MCF 10A (cell line): ENCODE results near the gene MB. TPM values are rescaled to one million over a fixed set of nuclear protein-coding genes. Genes with fewer than 3 reads are reported as not detected.

ENCODE experiments used
- BruUV-seq: library from RNA; stranded (reverse); fragments of 400-500 nt; replicated peaks from 2 replicates; lab custom pipeline; 2021; lab: Mats Ljungman, UMichigan
- CTCF ChIA-PET: fragments of 300-600 bp; sonication (Branson Sonifier 250); formaldehyde crosslinking; extraction: SDS; loops from one replicate; lab custom pipeline; 2021; ENCODE audit warnings: antibody characterized with exemption, inconsistent platforms; lab: Yijun Ruan, JAX
- POLR2A ChIA-PET: fragments of 300-600, 350-650 bp; sonication (Branson Sonifier 250); formaldehyde crosslinking; extraction: SDS; loops from one replicate; lab custom pipeline; 2020; ENCODE audit warnings: antibody characterized with exemption, inconsistent platforms; lab: Yijun Ruan, JAX
- DNase-seq: peaks from one replicate; pipeline ENCODE4 v3.0.0-alpha.2; 2018; ENCODE audit not compliant: unreplicated experiment
- H3K27ac Mint-ChIP-seq: one replicate; pipeline ENCODE4 v1.8.0; 2022; ENCODE audit warnings: mild to moderate bottlenecking, low read depth, mixed read lengths; ENCODE audit not compliant: unreplicated experiment
- H3K27me3 Mint-ChIP-seq: one replicate; pipeline ENCODE4 v1.8.0; 2022; ENCODE audit warnings: mixed read lengths; ENCODE audit not compliant: insufficient read depth, unreplicated experiment
- H3K36me3 Mint-ChIP-seq: one replicate; pipeline ENCODE4 v1.8.0; 2022; ENCODE audit warnings: mild to moderate bottlenecking, moderate library complexity, mixed read lengths; ENCODE audit not compliant: insufficient read depth, unreplicated experiment
- H3K4me1 Mint-ChIP-seq: one replicate; pipeline ENCODE4 v1.8.0; 2022; ENCODE audit warnings: mixed read lengths; ENCODE audit not compliant: insufficient read depth, unreplicated experiment
- H3K4me3 Mint-ChIP-seq: one replicate; pipeline ENCODE4 v1.8.0; 2022; ENCODE audit warnings: mild to moderate bottlenecking, moderate library complexity, mixed read lengths; ENCODE audit not compliant: unreplicated experiment
- H3K9me3 Mint-ChIP-seq: one replicate; pipeline ENCODE4 v1.8.0; 2022; ENCODE audit warnings: mixed read lengths; ENCODE audit not compliant: unreplicated experiment
- intact Hi-C: fragments of 100-400 bp; cut with micrococcal nuclease; formaldehyde crosslinking; loops from 2 replicates; pipeline ENCODE4 v1.14.1; 2022
- total RNA-seq: library from RNA; stranded (reverse); gene quantifications from 2 replicates; pipeline ENCODE4 v1.2.3, GENCODE V29; 2022
- TF ChIP-seq, protein P1 (sequence below): fragments of 200-600 bp; IDR thresholded peaks from one replicate; pipeline ENCODE4 v1.8.0; 2022; ENCODE audit warnings: antibody characterized with exemption, mild to moderate bottlenecking; ENCODE audit not compliant: unreplicated experiment

MB gene
- total RNA-seq, 1 experiment from 2014 or later = not detected

- BruUV-seq = no TSS peak
- no peaks in the 10 kb centered on the region for H3K27me3 Mint-ChIP-seq
- H3K4me3 Mint-ChIP-seq = no peak overlapping the region
- POLR2A ChIA-PET = no interaction called here
- CTCF ChIA-PET = interaction anchor here (0.5 kb wide), 1 partner anchor 137 kb away, joined by 5 read pairs; no protein-coding TSS in a partner anchor
- DNase-seq = no peak
- TF ChIP-seq, protein P1, sequence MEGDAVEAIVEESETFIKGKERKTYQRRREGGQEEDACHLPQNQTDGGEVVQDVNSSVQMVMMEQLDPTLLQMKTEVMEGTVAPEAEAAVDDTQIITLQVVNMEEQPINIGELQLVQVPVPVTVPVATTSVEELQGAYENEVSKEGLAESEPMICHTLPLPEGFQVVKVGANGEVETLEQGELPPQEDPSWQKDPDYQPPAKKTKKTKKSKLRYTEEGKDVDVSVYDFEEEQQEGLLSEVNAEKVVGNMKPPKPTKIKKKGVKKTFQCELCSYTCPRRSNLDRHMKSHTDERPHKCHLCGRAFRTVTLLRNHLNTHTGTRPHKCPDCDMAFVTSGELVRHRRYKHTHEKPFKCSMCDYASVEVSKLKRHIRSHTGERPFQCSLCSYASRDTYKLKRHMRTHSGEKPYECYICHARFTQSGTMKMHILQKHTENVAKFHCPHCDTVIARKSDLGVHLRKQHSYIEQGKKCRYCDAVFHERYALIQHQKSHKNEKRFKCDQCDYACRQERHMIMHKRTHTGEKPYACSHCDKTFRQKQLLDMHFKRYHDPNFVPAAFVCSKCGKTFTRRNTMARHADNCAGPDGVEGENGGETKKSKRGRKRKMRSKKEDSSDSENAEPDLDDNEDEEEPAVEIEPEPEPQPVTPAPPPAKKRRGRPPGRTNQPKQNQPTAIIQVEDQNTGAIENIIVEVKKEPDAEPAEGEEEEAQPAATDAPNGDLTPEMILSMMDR = no peak
- intact Hi-C loops = no loop called here
- H3K4me1 Mint-ChIP-seq = peaks cover 32% of the 10 kb centered on the region
- no peaks in the 10 kb centered on the region for H3K9me3 Mint-ChIP-seq
- H3K36me3 Mint-ChIP-seq = no peaks in the 10 kb centered on the region
- no peak overlapping the region for H3K27ac Mint-ChIP-seq
Observed at GRCh38 chr22:35567351-35568141, 49.6 kb downstream of the MB start.

GRCh38 chr22:35564975-35565867 lies 51.9 kb downstream of the MB start:
- ChIA-PET CTCF (interaction anchor here (0.7 to 1.3 kb wide), 3 partner anchors 17 to 65 kb away, joined by 3 to 7 read pairs (median 3); no protein-coding TSS in a partner anchor), POLR2A (interaction anchor here (0.6 kb wide), 1 partner anchor 597 kb away, joined by 3 read pairs; no protein-coding TSS in a partner anchor)
- Mint-ChIP-seq H3K27ac (no peak overlapping the region), H3K27me3 (no peaks in the 10 kb centered on the region), H3K36me3 (no peaks in the 10 kb centered on the region), H3K4me3 (no peak overlapping the region), H3K9me3 (no peaks in the 10 kb centered on the region), H3K4me1 (peaks cover 43% of the 10 kb centered on the region)
- intact Hi-C loops = no loop called here
- TF ChIP-seq, protein P1 = no peak
- BruUV-seq = no TSS peak
- no peak for DNase-seq

DNA sequence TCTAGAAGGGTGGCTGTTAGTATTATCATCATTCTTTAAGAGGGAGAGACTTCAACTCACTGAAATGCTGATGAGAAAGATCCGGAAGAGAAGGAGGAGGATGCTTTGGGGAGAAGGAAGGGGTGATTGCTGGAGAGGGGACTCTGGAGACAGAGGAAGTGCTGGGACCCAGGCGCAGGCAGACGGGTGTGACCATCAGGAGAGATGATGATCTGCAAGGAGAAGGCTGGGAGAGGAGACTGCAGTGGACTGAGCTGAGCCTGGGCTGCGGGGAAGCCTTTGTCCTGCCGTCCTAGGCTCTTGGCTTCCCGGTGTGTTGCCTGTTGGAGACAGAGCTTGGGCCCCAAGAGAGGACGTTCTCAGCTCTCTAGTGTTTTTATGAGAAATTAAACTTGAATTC lies 53.9 kb downstream of the MB start:
- intact Hi-C loops = no loop called here
- BruUV-seq = no TSS peak
- ChIA-PET CTCF (interaction anchor here (0.6 kb wide), 1 partner anchor 26 kb away, joined by 3 read pairs; no protein-coding TSS in a partner anchor), POLR2A (no interaction called here)
- Mint-ChIP-seq H3K27ac (no peak overlapping the region), H3K27me3 (no peaks in the 10 kb centered on the region), H3K4me1 (peaks cover 28% of the 10 kb centered on the region), H3K9me3 (no peaks in the 10 kb centered on the region), H3K36me3 (no peaks in the 10 kb centered on the region), H3K4me3 (no peak overlapping the region)
- DNase-seq = no peak
- TF ChIP-seq, protein P1 = no peak
